HG03196 (cell line): ENCODE results near the gene FAM43B.
"Not testable (repeated sequence)": the region's sequence is repeated elsewhere in the genome, so short reads cannot be mapped to it uniquely, and the experiment has no call there.

ENCODE experiments used
- ATAC-seq: cut with Tn5 transposase; IDR thresholded peaks from one replicate; pipeline ENCODE4 v1.9.1; 2021; ENCODE audit not compliant: unreplicated experiment

FAM43B gene

DNA sequence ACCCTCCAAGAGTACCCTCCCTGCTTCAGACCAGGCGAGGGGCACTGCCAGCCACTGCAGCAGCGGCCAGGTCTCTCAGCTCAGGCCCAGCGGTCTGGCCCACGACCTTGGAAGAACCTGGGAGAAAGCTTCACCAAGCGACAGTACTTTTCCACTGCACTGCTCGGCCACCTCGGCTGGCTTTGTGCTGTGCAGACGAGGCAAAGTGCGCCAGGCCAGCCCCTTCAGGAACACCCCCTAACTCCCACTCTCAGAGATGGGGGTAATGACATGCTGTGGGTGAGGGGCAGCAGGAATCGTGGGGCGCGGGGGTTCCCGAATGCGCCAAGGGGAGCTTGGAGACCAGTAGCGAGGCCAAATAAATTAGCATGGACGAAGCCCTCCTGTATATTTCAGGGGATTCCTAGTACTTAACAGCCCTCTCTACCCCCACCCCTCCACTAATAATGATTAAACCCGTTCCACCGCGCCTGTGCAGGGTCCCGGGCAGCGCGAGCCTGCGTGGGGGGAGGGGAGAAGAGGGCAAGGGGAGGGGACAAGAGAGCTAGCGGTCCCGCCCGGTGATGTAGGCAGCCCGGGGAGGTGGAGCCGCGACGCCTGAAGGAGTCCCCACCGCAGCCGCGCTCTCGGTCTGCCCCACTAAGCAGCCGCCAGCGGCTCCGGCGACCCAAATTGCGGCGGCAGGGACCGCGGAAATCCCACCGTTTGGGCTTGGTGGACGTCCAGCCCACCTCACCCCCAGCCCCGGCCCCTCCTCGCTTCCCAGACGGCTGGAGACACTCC, at the start of gene FAM43B:
Gene FAM43B, plus strand, starts transcription at position 629 of the 783 bp plus-strand sequence. CDS start 401 bp downstream, outside the sequence.
- no peak for ATAC-seq

- no peak for ATAC-seq
These were observed 46.9 kb upstream of the FAM43B start for GRCh38 chr1:20505488-20505887.

DNA sequence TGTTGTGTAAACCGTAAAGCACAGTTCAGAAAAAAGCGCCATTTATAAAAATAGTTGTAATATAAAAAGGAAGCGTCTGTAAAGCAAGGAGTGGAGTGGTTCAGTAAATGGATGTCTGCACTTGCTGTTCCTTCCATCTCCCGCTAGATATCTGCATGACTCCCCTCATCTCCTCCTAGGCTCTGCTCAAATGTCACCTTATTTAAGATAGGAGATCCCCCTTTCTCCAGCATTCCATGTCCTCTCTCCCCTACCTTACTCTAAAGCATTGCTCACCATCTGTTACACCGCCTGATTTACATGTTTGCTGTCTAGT, 45.2 kb upstream of the FAM43B start:
- ATAC-seq: peak; percentile 14

DNA sequence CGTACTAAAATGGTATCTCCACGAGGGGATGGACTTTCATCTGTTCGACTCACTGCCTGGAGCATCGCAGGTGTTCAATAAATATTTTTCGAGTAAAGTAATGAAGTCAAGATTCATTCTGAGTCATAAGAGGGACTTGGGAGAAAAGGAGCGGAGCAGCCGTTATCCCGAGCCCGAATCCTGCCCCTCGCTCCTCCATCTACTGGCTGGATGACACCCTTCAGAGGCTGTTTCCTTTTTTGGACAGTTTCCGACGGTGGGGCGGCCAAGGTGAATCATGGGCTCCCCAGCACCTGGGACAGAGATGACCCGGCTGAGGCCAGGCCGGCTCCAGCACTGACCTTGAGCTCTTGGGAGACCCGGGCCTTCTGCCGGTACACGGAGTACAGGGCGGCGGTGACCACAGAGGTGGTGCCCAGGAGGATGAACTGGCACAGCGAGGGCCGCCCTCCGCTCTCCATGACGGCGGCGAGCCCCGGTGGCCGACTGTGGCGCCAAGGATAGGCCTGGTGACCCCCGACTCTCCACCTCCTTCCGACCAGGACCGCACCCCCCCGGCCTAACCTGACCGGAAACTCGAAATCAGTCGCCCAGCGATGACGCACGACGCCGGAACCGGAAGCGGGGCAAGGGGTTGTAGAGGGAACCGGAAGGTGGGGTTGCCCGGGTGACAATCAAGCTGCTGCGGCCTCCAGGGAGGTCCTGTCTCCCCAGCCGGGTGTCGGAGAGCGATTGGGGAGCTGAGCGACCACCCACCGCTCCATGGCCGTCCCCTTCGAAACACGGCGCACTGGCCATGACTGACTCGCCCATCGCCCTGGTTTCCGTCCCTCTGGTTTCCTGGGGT, 44.6 kb upstream of the FAM43B start, which contains the start of gene MUL1:
Gene MUL1, minus strand, starts transcription at position 588 of the 847 bp plus-strand sequence. Its CDS starts 127 bp downstream, at position 461.
- peak; percentile 88 for ATAC-seq

GRCh38 chr1:20508411-20508771, 44.0 kb upstream of the FAM43B start:
- no peak for ATAC-seq

DNA sequence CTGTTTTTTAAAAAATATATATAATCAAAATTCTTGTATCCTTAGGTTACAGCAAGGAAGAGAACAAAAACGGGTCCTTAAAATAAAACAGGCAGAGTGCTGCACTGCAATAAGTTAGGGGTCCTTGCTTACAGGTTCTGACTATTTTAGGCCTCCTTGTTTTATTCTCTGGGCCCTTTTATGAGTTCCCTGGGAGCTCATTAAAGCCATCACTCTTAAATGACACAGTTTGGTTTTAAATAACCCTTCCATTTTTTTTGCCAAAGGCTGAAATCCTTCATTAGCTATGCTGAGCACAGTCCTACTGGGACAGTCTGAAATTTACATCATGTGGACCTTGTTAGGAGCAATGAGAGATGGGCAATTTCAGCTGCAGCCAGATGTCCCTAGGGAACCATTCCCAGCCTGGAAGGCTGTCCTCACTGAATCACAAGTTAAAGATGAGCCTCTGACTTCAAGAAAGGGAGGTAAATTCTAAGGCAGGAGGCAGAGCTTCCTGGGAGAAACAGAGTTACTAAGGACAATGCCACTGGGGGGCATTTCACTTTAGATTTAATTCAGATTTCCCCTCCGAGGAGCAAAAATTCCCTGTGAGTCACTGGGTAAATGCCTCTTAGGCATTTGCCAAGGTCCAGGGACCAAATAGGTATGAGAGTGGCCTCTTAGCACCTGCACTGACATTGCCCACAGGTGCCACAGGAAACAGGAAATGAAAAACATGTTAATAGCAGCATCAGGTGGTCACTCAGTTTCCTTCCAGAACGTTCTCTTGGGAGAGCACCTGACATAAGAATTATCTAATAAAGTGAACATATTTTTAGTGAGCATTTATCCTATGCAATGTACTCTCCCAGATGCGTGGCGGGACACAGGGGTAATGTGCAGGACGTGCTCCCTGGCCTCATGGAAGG, 40.6 kb upstream of the FAM43B start:
- no peak for ATAC-seq

- ATAC-seq: not testable (repeated sequence)
These were observed 32.6 kb upstream of the FAM43B start for GRCh38 chr1:20519609-20520262.

DNA sequence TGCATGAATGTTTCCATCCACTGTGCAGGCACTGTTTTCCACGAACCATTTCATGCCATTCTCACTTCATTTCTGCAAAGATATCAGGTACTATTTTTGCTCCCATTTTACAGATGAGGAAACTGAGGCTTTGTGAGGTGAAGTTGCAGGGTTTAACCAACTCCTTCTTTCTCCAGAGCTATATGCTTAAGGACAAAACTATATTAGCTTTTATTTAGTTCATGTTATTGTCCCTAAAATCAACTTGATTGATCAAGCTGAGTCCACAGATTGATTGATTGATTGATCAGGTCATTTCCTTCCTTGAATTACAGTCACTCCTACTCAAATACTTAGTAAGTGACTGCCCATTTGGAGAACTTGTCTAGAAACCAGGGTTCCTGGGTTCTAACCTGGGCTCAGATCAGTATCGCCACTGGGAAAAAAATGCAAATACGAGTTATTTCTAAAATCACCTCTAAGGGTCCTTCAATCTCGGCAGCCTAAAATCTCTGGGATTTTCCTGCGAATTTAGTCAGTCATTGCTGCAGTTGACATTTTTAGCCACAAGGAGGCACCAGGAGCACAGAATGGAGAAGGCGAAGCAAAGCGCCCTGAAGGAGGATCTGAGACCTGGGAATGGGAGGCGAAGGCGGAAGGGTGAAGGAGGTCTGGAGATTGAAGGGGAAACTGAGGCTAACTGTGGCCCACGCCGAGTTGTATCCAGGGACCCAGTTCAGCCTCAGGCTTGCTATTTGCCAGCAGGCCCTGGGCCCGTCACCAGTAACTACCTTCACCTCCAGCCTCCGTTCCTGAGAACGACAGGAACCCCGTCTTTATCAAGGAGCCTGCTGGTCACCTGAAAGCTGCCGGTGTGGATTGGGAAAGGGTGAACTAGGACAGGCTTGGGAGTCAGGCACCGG, 30.2 kb upstream of the FAM43B start:
- ATAC-seq: no peak

GRCh38 chr1:20526267-20526666, 26.1 kb upstream of the FAM43B start:
- ATAC-seq: no peak

DNA sequence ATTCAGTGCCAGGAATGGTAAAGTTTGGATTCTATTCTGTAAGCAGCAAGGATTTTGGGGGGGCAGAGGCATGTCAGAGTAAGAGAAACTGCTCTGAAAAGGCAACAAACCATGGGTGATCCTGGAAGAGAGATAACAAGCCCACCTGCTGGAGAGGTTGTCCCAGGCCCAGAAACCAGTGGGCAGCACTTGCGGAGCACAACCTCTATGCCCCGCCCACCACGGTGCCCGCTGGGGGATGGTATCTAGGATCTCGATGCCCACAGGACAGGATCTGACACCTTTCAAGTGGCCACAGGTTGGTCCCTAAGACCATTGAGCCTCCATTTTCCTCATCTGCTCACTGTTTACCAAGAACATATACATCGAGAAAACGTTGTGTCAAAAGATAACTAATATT, 24.2 kb upstream of the FAM43B start:
- no peak for ATAC-seq

- ATAC-seq: no peak
These were observed 22.1 kb upstream of the FAM43B start for GRCh38 chr1:20530306-20530705.

DNA sequence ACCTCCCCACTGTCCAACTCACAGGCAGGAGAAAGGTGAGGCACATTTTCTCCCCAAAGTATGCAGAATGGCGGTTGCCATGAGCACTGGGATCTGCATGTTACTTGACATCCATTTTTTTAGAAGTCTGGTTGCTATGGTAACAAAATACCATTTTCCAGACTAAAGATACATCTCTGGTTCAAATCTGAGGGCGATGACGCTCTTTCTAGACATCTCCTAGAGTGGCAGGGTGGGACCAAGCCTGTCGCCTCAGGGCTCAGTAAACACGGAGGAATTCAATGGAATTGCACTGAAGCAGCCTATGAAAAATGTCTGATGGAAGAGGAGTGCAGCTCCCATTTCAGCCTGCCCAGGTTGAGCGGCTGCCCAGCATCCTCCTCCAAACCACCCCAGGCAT, 21.5 kb upstream of the FAM43B start:
- no peak for ATAC-seq

DNA sequence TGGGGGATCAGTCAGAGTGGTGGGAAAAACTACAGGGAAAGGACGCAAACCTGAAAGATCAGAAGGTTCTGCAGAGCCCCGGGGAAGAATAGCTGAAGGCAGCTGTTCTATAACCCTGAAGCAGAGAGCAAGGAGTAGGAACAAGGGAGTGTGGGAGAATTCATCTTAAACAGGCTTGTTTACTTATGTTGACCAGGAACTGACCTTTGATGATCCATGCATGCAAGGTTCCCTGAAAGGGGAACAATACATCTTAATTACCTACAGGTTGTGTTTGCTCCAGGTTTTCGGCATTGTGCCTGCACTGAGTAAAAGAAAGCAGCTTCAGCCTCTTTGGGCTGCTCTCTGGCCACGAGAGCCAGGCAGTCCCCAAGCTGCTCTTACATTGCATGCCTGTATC, 18.7 kb upstream of the FAM43B start:
- no peak for ATAC-seq

- ATAC-seq: no peak
These were observed 17.5 kb upstream of the FAM43B start for GRCh38 chr1:20534659-20535417.

- no peak for ATAC-seq
These were observed 14.1 kb upstream of the FAM43B start for GRCh38 chr1:20538227-20538626.

GRCh38 chr1:20538760-20539551, 13.4 kb upstream of the FAM43B start:
- ATAC-seq: no peak

GRCh38 chr1:20540281-20540680, 12.1 kb upstream of the FAM43B start:
- no peak for ATAC-seq

DNA sequence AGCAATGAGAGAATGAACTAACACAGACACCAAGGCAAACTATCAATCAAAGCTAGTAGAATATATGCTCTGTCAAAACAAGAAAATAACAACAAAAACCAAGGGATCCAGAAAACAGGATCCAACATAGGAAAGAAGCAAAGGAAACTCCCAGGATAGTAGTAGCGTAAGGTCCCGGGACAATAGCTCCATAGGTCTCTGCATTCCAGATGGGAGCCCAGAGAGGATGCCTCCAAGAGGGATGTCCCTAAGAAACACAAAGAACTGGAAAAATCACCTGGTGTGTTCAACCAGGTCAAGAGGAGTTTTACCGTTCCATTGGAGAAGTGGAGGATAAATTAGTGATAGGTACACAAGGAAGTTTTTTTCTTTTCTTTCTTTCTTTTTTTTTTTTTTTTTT, 5.7 kb upstream of the FAM43B start:
- ATAC-seq: no peak
